NCI-H128 (cell line): ENCODE measurements around the gene KCTD2.
A peak's percentile ranks its signal among the peaks of the same experiment; 100 is the strongest.
"Not testable (repeated sequence)": the region's sequence is repeated elsewhere in the genome, so short reads cannot be mapped to it uniquely, and the experiment has no call there.

Experiments used
- DNase-seq: peaks from one replicate; lab custom pipeline; 2025; ENCODE audit not compliant: unreplicated experiment; lab: John Stamatoyannopoulos, UW

KCTD2 gene

GRCh38 chr17:75046407-75047289 is at the start of gene KCTD2, which contains the start of gene ATP5PD:
TSS of gene KCTD2 (plus strand) at chr17:75047225. CDS start at chr17:75047251, 26 bp downstream.
TSS of gene ATP5PD (minus strand) at chr17:75046969. CDS start at chr17:75042650, 4,319 bp downstream.
- peak; percentile 69 for DNase-seq

GRCh38 chr17:74998783-74999182 is 48.2 kb upstream of the KCTD2 start:
- DNase-seq, result no peak

GRCh38 chr17:74999523-74999922 is 47.5 kb upstream of the KCTD2 start:
- DNase-seq, result no peak

GRCh38 chr17:75001915-75002843 is 44.8 kb upstream of the KCTD2 start:
- DNase-seq, result no peak

- DNase-seq, result no peak
Measured at GRCh38 chr17:75003070-75003956, 43.7 kb upstream of the KCTD2 start.

- DNase-seq, result no peak
Measured at GRCh38 chr17:75003957-75004355, 43.1 kb upstream of the KCTD2 start.

GRCh38 chr17:75004371-75004770 is 42.7 kb upstream of the KCTD2 start:
- DNase-seq, result no peak

GRCh38 chr17:75005291-75005690 is 41.7 kb upstream of the KCTD2 start:
- no peak for DNase-seq

GRCh38 chr17:75006084-75006483 is 40.9 kb upstream of the KCTD2 start:
- DNase-seq, result not testable (repeated sequence)

GRCh38 chr17:75006653-75007052 is 40.4 kb upstream of the KCTD2 start:
- DNase-seq, result no peak

GRCh38 chr17:75008373-75008772 is 38.7 kb upstream of the KCTD2 start:
- no peak for DNase-seq

- DNase-seq, result no peak
Measured at GRCh38 chr17:75009139-75009724, 37.8 kb upstream of the KCTD2 start.

GRCh38 chr17:75010683-75011400 is 36.2 kb upstream of the KCTD2 start:
- no peak for DNase-seq

- no peak for DNase-seq
Measured at GRCh38 chr17:75011401-75012095, 35.5 kb upstream of the KCTD2 start.

- no peak for DNase-seq
Measured at GRCh38 chr17:75012096-75012345, 35.0 kb upstream of the KCTD2 start.

- DNase-seq, result peak; percentile 64
Measured at GRCh38 chr17:75012346-75013091, 34.5 kb upstream of the KCTD2 start, which contains the start of gene MRPL58. TSS of gene MRPL58 (plus strand) at chr17:75012670. CDS start at chr17:75012687, 17 bp downstream.

- DNase-seq, result no peak
Measured at GRCh38 chr17:75013092-75013559, 33.9 kb upstream of the KCTD2 start.

GRCh38 chr17:75019146-75019545 is 27.9 kb upstream of the KCTD2 start:
- DNase-seq, result no peak
